G401.6 (cell line): Measurements from ENCODE around the gene PIGV.
"Not testable (repeated sequence)": the region's sequence is repeated elsewhere in the genome, so short reads cannot be mapped to it uniquely, and the experiment has no call there.

Source experiments
- FAIRE-seq: peaks from 2 replicates; lab custom pipeline; 2012; peaks lifted over from hg19 to GRCh38; lab: Jason Lieb, UNC

PIGV gene

DNA sequence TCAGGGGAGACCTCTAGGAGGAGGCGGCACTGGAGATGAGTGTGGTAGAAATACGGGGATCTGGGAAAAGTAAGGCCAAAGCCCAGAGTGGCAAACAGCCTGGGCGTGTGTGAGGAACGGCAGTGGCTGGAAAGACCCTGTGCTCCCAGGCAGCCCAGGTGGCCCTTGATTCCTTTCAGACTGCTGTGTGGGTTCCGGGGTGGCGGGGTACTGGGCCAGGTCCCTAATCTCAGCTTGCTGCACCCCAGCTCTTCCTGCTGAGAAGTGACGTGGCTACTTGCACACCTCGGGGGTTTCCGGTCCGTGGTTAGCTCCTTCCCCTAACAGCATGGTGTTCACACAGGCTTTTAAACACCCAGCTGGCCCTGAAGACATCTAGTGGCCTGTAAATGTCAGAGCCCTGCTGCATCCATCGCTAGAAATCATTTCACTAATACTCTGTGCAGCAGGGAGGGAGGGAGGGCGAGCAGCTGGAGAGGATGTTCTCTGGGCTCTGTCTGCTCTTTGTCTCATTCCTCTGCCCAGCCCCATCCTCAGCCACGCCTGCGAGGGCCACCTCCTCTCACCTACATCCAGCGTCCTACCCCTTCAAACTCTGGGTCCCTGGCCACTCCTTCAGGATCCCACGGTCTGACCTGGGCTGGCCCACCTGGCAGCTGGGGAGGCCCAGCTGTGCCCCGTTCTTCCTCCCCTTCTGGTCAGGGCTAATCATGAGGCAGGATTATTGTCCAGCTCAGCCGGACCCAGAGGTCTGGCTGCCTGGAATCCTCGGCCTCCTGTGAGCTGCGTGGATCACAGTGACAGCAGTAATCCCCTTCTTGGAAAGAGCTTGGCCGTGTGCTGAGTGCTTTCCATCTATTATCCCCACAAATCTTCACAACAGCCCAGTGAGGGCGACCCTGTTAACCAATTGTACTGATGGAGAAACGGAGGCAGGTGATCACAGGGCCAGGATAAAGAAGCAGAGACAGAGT is 46.0 kb downstream of the PIGV start:
- FAIRE-seq: no peak

GRCh38 chr1:26837665-26838064 is 49.9 kb downstream of the PIGV start:
- not testable (repeated sequence) for FAIRE-seq

- no peak for FAIRE-seq
These were observed 51.0 kb downstream of the PIGV start for GRCh38 chr1:26838474-26839338.

- FAIRE-seq: no peak
These were observed 51.6 kb downstream of the PIGV start for GRCh38 chr1:26839339-26839722.

GRCh38 chr1:26839779-26840178 is 52.0 kb downstream of the PIGV start:
- no peak for FAIRE-seq

GRCh38 chr1:26844424-26845196 is 56.9 kb downstream of the PIGV start:
- FAIRE-seq: no peak

DNA sequence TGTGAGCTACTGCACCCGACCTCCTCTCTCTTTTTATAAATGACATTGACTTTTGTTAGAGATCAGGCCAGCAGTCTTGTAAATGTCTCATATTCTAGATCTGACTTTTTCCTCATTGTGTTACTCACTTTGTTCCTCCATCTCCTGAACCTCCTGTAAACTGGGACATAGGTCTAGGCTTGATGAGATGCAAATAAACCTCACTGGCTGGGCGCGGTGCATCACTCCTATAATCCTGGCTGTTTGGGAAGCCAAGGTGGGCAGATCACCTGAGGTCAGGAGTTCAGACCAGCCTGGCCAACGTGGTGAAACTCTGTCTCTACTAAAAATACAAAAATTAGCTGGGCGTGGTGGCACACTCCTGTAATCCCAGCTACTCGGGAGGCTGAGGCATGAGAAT is 60.1 kb downstream of the PIGV start:
- not testable (repeated sequence) for FAIRE-seq
